Stimulated activated effector memory CD8-positive, alpha-beta T cell treated with anti-CD3 and anti-CD28 coated beads, Interleukin-12 subunit alpha, Interleukin-12 subunit beta, amount 100 ng/mL, for 72 hours (primary cell): Measurements from ENCODE around the gene TNIK.
A peak's percentile ranks its signal among the peaks of the same experiment; 100 is the strongest.

ENCODE experiments used
- ATAC-seq: fragments of 150-1000 bp; cut with Tn5 transposase; 2 replicates; pipeline ENCODE4 v1.10.0; 2021
- DNase-seq, 2 donors: peaks; one replicate each; pipeline ENCODE4 v3.0.0; 2021 to 2022; ENCODE audit warnings: low spot score in 2 of 2
- H3K27ac Mint-ChIP-seq: one replicate; pipeline ENCODE4 v1.8.0; 2022; ENCODE audit warnings: mild to moderate bottlenecking, mixed read lengths
- H3K36me3 Mint-ChIP-seq: one replicate; pipeline ENCODE4 v1.8.0; 2022; ENCODE audit warnings: mild to moderate bottlenecking, mixed read lengths
- H3K4me1 Mint-ChIP-seq: one replicate; pipeline ENCODE4 v1.8.0; 2022; ENCODE audit warnings: mixed read lengths
- H3K4me3 Mint-ChIP-seq: one replicate; pipeline ENCODE4 v1.8.0; 2022; ENCODE audit warnings: mild to moderate bottlenecking, mixed read lengths
- H3K9me3 Mint-ChIP-seq: one replicate; pipeline ENCODE4 v1.8.0; 2022; ENCODE audit warnings: mixed read lengths

TNIK gene

GRCh38 chr3:171046760-171047159 is 413.4 kb downstream of the TNIK start:
- H3K4me1 Mint-ChIP-seq: peaks cover 5% of the 10 kb centered on the region
- H3K36me3 Mint-ChIP-seq: no peaks in the 10 kb centered on the region
- no peaks in the 10 kb centered on the region for H3K9me3 Mint-ChIP-seq
- ATAC-seq (no peak), DNase-seq (no peak)
- H3K27ac Mint-ChIP-seq: no peak overlapping the region
- H3K4me3 Mint-ChIP-seq: no peak overlapping the region

- Mint-ChIP-seq H3K4me1 (no peaks in the 10 kb centered on the region), H3K9me3 (no peaks in the 10 kb centered on the region), H3K36me3 (no peaks in the 10 kb centered on the region), H3K4me3 (no peak overlapping the region), H3K27ac (no peak overlapping the region)
- no peak for ATAC-seq
- no peak for DNase-seq
These were observed 415.1 kb downstream of the TNIK start for GRCh38 chr3:171044835-171045793.

GRCh38 chr3:171044384-171044783 is 415.8 kb downstream of the TNIK start:
- Mint-ChIP-seq H3K27ac (no peak overlapping the region), H3K36me3 (no peaks in the 10 kb centered on the region), H3K4me3 (no peak overlapping the region), H3K9me3 (no peaks in the 10 kb centered on the region), H3K4me1 (no peaks in the 10 kb centered on the region)
- ATAC-seq (no peak), DNase-seq (no peak)

- Mint-ChIP-seq H3K9me3 (no peaks in the 10 kb centered on the region), H3K4me3 (no peak overlapping the region), H3K27ac (no peak overlapping the region), H3K4me1 (no peaks in the 10 kb centered on the region), H3K36me3 (no peaks in the 10 kb centered on the region)
- no peak for ATAC-seq
- DNase-seq: no peak
These were observed 420.5 kb downstream of the TNIK start for GRCh38 chr3:171039674-171040073.

DNA sequence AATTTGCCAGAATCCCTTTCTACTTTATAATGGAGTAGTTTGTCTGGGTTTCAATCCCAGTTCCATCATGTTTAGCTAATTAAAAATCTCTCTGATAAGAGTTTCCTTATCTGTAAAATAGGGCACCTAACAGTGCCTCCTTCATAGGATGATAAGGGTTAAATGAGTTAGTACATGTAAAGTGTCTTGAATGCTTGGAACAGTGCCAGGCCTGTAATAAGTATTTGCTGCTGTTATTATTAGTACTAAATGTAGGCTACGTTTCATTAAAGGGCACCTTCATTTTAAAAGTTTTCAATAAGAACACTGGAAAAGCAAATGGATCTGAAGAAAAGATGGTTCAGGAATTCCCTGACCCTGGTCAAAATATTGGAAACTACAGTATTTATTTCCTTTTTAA is 421.9 kb downstream of the TNIK start:
- ATAC-seq: no peak
- no peaks in the 10 kb centered on the region for H3K36me3 Mint-ChIP-seq
- H3K4me1 Mint-ChIP-seq: no peaks in the 10 kb centered on the region
- DNase-seq: no peak
- H3K27ac Mint-ChIP-seq: no peak overlapping the region
- H3K9me3 Mint-ChIP-seq: no peaks in the 10 kb centered on the region
- no peak overlapping the region for H3K4me3 Mint-ChIP-seq

DNA sequence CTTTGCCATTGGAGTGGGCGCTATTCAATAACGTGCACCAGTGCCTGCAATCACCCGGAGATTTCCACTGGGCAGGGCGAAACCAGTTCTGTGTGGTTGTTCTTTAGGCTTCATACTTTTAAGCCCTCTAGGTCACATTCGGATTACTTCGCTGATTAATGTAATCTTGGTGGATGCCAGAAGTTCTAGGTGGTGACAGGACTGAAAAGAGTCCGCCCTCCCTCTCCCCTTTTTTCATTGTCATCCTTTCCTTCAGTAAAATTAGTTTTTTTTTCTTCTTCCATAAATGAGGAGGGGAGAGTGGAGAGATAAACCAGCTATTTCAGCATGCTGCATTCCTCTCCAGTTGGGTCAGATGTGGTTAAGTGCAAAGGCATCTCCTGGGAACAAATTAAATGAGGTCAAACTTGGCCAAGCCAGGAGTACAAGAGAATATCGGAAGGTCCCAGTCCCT is 431.4 kb downstream of the TNIK start:
- no peaks in the 10 kb centered on the region for H3K4me1 Mint-ChIP-seq
- H3K36me3 Mint-ChIP-seq: no peaks in the 10 kb centered on the region
- DNase-seq (no peak), ATAC-seq (no peak)
- H3K9me3 Mint-ChIP-seq: no peaks in the 10 kb centered on the region
- no peak overlapping the region for H3K4me3 Mint-ChIP-seq
- H3K27ac Mint-ChIP-seq: no peak overlapping the region

GRCh38 chr3:171028025-171028778 is 432.0 kb downstream of the TNIK start:
- H3K4me3 Mint-ChIP-seq: no peak overlapping the region
- no peaks in the 10 kb centered on the region for H3K4me1 Mint-ChIP-seq
- DNase-seq (peak; percentile 14 to 59), ATAC-seq (peak; percentile 87)
- H3K9me3 Mint-ChIP-seq: no peaks in the 10 kb centered on the region
- no peak overlapping the region for H3K27ac Mint-ChIP-seq
- no peaks in the 10 kb centered on the region for H3K36me3 Mint-ChIP-seq

- H3K9me3 Mint-ChIP-seq: no peaks in the 10 kb centered on the region
- no peak for DNase-seq
- no peaks in the 10 kb centered on the region for H3K4me1 Mint-ChIP-seq
- no peak within 1 kb of the TSS for H3K27ac Mint-ChIP-seq
- ATAC-seq: no peak
- no peak within 1 kb of the TSS for H3K4me3 Mint-ChIP-seq
- H3K36me3 Mint-ChIP-seq: no peaks in the 10 kb centered on the region
These were observed 433.5 kb downstream of the TNIK start, which contains the start of gene SLC2A2 for GRCh38 chr3:171026597-171027293. Gene SLC2A2 (minus strand): TSS chr3:171026720. CDS start chr3:171026670, 50 bp downstream.

DNA sequence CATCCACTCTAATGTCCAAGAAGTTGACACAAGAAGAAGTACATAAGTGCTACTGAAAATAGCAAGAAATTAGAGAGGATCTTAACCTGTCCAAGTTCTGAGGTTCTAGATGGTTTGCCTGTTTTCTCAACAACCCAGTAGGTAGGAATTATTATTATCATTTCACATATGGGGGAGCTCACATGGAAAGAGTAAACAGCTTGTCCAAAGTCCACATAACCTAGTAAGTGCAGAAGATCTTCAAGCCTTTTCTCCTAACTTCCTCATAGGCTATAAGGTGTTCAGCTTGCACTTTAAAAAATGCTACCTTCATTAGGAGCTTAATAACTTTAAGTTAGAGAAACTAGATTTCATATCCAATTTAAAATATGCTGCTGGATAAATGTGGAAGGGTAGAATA is 436.6 kb downstream of the TNIK start:
- ATAC-seq: no peak
- Mint-ChIP-seq H3K9me3 (no peaks in the 10 kb centered on the region), H3K4me1 (no peaks in the 10 kb centered on the region), H3K36me3 (no peaks in the 10 kb centered on the region), H3K27ac (no peak overlapping the region), H3K4me3 (no peak overlapping the region)
- no peak for DNase-seq

GRCh38 chr3:171021377-171021776 is 438.8 kb downstream of the TNIK start:
- Mint-ChIP-seq H3K36me3 (no peaks in the 10 kb centered on the region), H3K4me3 (no peak overlapping the region), H3K4me1 (no peaks in the 10 kb centered on the region), H3K9me3 (no peaks in the 10 kb centered on the region), H3K27ac (no peak overlapping the region)
- ATAC-seq: no peak
- DNase-seq: no peak

- DNase-seq (no peak), ATAC-seq (no peak)
- Mint-ChIP-seq H3K9me3 (no peaks in the 10 kb centered on the region), H3K27ac (no peak overlapping the region), H3K4me3 (no peak overlapping the region), H3K36me3 (no peaks in the 10 kb centered on the region), H3K4me1 (no peaks in the 10 kb centered on the region)
These were observed 441.9 kb downstream of the TNIK start for GRCh38 chr3:171018156-171018935.

DNA sequence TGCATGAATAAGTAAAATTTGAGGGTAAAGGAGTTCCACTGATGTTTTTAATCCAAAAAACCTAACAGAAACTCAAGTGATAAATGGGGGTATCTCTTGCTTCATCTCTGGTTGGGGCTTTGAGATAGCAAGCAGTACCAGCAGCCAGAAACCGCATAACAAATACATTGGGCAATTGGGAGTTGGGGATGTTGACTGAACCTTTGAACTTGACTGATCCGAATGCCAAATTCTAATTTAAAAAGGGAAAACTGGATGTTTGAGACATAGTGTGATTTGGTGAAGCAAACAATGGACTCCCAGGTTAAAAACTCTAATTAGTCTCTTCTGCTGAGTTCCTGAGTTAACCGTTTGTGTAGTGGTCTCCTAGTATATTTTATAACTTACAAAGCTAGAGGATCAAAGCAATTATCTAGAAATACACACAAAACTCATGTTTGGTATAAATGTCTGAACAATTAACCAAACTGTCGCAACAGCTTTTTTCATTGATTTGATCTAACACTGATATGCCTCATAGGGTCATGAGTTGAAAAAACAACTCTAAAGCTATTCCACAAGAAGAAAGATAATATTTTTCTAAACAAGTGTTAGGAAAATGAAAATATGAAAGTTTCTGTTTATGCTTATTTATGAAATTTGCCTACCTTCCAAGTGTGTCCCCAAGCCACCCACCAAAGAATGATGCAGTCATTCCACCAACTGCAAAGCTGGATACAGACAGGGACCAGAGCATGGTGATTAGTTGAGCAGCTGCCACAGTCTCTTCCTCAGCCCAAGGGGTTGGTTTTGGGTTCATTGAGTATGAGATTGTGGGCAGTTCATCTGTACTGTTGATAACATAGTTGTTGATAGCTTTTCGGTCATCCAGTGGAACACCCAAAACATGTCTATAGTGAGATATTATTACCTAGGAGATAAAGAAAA is 446.1 kb downstream of the TNIK start:
- Mint-ChIP-seq H3K36me3 (no peaks in the 10 kb centered on the region), H3K9me3 (no peaks in the 10 kb centered on the region)
- DNase-seq: no peak

GRCh38 chr3:171011873-171012336 is 448.3 kb downstream of the TNIK start:
- H3K9me3 Mint-ChIP-seq: no peaks in the 10 kb centered on the region
- no peak overlapping the region for H3K27ac Mint-ChIP-seq
- H3K36me3 Mint-ChIP-seq: no peaks in the 10 kb centered on the region
- no peak for ATAC-seq
- H3K4me1 Mint-ChIP-seq: no peaks in the 10 kb centered on the region
- H3K4me3 Mint-ChIP-seq: no peak overlapping the region
- DNase-seq: no peak

More for the DNA sequence above, 446.1 kb downstream of the TNIK start:
- no peaks in the 10 kb centered on the region for H3K4me1 Mint-ChIP-seq
- ATAC-seq: no peak
- no peak overlapping the region for H3K27ac Mint-ChIP-seq
- no peak overlapping the region for H3K4me3 Mint-ChIP-seq
